ENCODE results near the gene ZNF223. TPM values are rescaled to one million over a fixed set of nuclear protein-coding genes. Genes with fewer than 3 reads are reported as not detected.
A peak's percentile ranks its signal among the peaks of the same experiment; 100 is the strongest.

The ZNF223 gene
- total RNA-seq, 1 experiment from 2014 or later, result 4.2 TPM

GRCh38 chr19:44071824-44072542, 20.1 kb downstream of the ZNF223 start, which contains the start of gene ZNF284:
TSS of gene ZNF284 (plus strand) at chr19:44072159. CDS start at chr19:44076390, 4,231 bp downstream.
- peak; percentile 77 for DNase-seq (ENCODE audit: low spot score)

- no peak for DNase-seq (ENCODE audit: low spot score)
Observed at GRCh38 chr19:44072543-44073401, 20.9 kb downstream of the ZNF223 start.

GRCh38 chr19:44076325-44076724, 24.5 kb downstream of the ZNF223 start:
- no peak for DNase-seq (ENCODE audit: low spot score)

- DNase-seq (ENCODE audit: low spot score), result no peak
Observed at GRCh38 chr19:44092108-44092507, 40.3 kb downstream of the ZNF223 start.

- peak; percentile 73 for DNase-seq (ENCODE audit: low spot score)
Observed at GRCh38 chr19:44093931-44094765, 42.3 kb downstream of the ZNF223 start, which contains the start of gene ZNF224. TSS of gene ZNF224 (plus strand) at chr19:44094361. CDS start at chr19:44097874, 3,513 bp downstream.

- DNase-seq (ENCODE audit: low spot score), result no peak
Observed at GRCh38 chr19:44107751-44108150, 55.9 kb downstream of the ZNF223 start.

GRCh38 chr19:44109458-44109857, 57.6 kb downstream of the ZNF223 start:
- no peak for DNase-seq (ENCODE audit: low spot score)

- peak; percentile 32 for DNase-seq (ENCODE audit: low spot score)
Observed at GRCh38 chr19:44111910-44112463, 60.2 kb downstream of the ZNF223 start.

- DNase-seq (ENCODE audit: low spot score), result no peak
Observed at GRCh38 chr19:44112802-44113137, 60.9 kb downstream of the ZNF223 start.

- DNase-seq (ENCODE audit: low spot score), result peak; percentile 93
Observed at GRCh38 chr19:44113138-44113783, 61.4 kb downstream of the ZNF223 start, which contains the start of gene ZNF225. TSS of gene ZNF225 (plus strand) at chr19:44113399. CDS start at chr19:44115828, 2,429 bp downstream.

GRCh38 chr19:44113784-44114390, 62.1 kb downstream of the ZNF223 start:
- no peak for DNase-seq (ENCODE audit: low spot score)

Other genes with a start within 250 kb of the ZNF223 start
- 0.66 TPM in 1 of 2 replicates, not detected in the other for gene LYPD5, start 249.6 kb upstream of the ZNF223 start, total RNA-seq (2014; rRNA removed; shearing (Covaris generic))
- 6.7 and 10.6 TPM in 2 replicates for gene ZNF283, start 224.7 kb upstream of the ZNF223 start, total RNA-seq (2014; rRNA removed; shearing (Covaris generic))
- 0.12 and 0.19 TPM in 2 replicates for gene ZNF404, start 168.1 kb upstream of the ZNF223 start, total RNA-seq (2014; rRNA removed; shearing (Covaris generic))
- gene ZNF45, start 116.8 kb upstream of the ZNF223 start, total RNA-seq (2014; rRNA removed; shearing (Covaris generic)), result 7.4 and 10.1 TPM in 2 replicates
- 1.1 and 1.8 TPM in 2 replicates for gene ZNF221, start 100.8 kb upstream of the ZNF223 start, total RNA-seq (2014; rRNA removed; shearing (Covaris generic))
- 2.4 and 3.4 TPM in 2 replicates for gene ZNF155, start 67.8 kb upstream of the ZNF223 start, total RNA-seq (2014; rRNA removed; shearing (Covaris generic))
- gene ZNF230, start 49.1 kb upstream of the ZNF223 start, total RNA-seq (2014; rRNA removed; shearing (Covaris generic)), result 2.0 and 7.8 TPM in 2 replicates
- 3.9 and 6.2 TPM in 2 replicates for gene ZNF222, start 26.7 kb upstream of the ZNF223 start, total RNA-seq (2014; rRNA removed; shearing (Covaris generic))
- gene ZNF284, start 20.1 kb downstream of the ZNF223 start, total RNA-seq (2014; rRNA removed; shearing (Covaris generic)), result 1.1 and 1.8 TPM in 2 replicates
- gene ZNF224, start 42.3 kb downstream of the ZNF223 start, total RNA-seq (2014; rRNA removed; shearing (Covaris generic)), result 4.7 and 6.0 TPM in 2 replicates
- 1.7 and 1.8 TPM in 2 replicates for gene ZNF225, start 61.4 kb downstream of the ZNF223 start, total RNA-seq (2014; rRNA removed; shearing (Covaris generic))
- gene ZNF234, start 89.5 kb downstream of the ZNF223 start, total RNA-seq (2014; rRNA removed; shearing (Covaris generic)), result 2.7 and 4.2 TPM in 2 replicates
- 23.0 and 27.9 TPM in 2 replicates for gene ZNF226, start 113.1 kb downstream of the ZNF223 start, total RNA-seq (2014; rRNA removed; shearing (Covaris generic))
- gene ZNF227, start 160.5 kb downstream of the ZNF223 start, total RNA-seq (2014; rRNA removed; shearing (Covaris generic)), result 7.5 and 17.9 TPM in 2 replicates
- gene ZNF233, start 207.8 kb downstream of the ZNF223 start, total RNA-seq (2014; rRNA removed; shearing (Covaris generic)), result 0.04 and 0.70 TPM in 2 replicates

Measured in H4 (cell line).